GM19452 (cell line): ENCODE measurements around the gene TPM2.

Experiments used
- ATAC-seq: cut with Tn5 transposase; IDR thresholded peaks from one replicate; pipeline ENCODE4 v1.9.1; 2021; ENCODE audit not compliant: unreplicated experiment

TPM2 gene

DNA sequence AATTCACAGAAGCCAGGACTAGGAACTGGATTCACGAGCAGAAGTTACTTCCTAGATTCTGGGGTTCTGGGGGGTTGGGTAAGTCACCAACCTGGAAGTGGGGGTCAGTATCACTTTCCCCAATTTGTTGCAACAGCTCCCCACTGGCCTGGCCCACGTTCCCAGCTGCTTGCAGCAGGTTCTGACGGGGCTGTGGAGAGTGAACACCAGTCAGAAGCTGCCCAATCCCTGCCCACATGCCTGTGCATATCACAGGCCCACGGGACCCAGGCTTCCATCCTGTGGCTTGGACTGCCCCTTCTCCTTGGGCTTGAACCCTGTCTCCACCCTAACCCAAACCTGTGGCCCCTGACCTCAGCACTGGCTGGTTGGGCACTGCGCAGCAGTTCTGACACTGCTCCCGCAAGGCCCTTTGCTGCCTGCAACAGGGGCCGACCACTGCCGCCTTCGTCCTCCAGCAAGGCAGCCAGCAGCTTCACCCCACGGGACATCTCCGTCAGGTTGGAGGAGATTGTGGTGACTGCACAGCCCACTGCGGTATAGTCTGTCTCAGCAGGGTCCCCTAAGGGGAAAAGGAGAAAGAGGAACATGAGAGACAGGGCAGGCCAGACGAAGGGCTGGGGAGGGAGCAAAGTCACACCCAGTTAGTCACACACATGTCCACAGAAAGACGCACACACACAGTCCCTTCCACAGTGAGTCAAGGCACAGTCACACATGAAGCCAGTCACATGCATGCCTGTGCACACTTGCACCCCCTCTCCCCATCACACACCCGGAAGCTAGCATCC lies 29.2 kb upstream of the TPM2 start:
- ATAC-seq: no peak

- no peak for ATAC-seq
These were observed 27.6 kb upstream of the TPM2 start for GRCh38 chr9:35717132-35717870.

DNA sequence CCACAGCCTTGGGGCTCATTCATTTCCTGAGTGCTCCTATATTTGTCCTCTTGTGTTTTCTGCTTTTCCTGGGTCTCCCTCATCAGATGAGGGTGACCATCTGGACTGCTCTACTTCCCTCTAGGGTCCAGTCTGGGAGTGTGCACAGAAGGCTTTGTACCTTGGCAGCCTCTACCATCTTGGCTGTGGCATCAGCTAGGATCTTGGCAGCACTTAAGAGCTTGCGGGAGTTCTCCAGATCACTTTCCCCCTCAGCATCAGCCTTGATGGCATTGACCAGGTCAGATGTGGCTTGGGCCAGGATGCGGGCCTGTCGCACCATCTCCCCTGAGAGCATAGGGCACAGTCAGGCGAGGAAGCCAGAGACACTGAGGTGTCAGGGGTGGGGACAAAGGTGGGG lies 26.5 kb upstream of the TPM2 start:
- ATAC-seq: no peak

DNA sequence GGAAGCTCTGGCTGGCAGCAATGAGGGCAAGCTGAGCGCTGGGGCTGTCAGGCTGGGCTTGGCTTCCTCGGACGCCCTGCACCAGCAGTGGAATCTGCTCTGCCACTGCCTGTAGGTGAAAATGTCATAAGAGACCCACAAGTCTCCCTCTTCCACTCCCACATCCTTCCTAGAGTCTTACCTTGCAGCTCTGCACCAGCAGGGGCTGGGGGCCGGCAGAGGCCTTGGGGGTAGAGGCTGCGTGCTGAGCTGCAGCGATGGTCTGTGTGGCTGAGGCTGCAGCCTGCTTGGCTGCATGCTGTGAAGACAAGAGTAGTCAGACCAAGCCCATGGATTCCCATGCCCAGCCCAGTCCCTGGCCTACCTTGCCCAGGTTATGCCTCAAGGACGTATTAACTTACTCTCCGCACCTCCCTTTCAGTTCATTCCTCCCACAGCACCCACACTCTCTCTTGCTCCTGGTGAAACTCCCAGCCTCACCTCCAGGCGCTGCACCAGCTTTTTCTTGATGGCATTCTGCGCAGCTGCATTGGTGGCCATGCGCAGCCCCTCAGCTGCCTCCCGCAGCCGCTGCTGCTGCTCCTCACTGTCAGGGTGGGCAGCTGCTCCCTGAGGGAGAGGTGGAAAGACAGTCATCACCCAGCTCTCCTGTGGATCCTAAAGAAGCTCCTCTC lies 25.0 kb upstream of the TPM2 start:
- ATAC-seq: no peak

GRCh38 chr9:35714123-35714522 lies 24.4 kb upstream of the TPM2 start:
- ATAC-seq: no peak

DNA sequence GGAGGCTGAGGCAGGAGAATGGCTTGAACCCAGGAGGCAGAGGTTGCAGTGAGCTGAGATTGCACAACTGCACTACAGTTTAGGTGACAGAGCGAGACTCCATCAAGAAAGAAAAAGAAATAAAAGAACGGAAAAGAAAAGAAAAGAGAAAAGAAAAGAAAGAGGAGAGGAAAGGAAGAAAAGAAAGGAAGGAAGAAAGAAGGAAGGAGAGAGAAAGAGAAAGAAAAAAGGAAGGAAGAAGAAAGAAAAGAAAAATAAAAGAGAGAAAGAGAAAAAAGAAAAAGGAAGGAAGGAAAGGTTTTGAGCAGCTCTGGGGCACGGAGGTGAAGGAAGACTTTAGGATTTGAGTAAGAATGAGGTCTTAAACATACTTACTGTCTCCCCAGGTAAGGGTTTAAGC lies 23.9 kb upstream of the TPM2 start:
- no peak for ATAC-seq

DNA sequence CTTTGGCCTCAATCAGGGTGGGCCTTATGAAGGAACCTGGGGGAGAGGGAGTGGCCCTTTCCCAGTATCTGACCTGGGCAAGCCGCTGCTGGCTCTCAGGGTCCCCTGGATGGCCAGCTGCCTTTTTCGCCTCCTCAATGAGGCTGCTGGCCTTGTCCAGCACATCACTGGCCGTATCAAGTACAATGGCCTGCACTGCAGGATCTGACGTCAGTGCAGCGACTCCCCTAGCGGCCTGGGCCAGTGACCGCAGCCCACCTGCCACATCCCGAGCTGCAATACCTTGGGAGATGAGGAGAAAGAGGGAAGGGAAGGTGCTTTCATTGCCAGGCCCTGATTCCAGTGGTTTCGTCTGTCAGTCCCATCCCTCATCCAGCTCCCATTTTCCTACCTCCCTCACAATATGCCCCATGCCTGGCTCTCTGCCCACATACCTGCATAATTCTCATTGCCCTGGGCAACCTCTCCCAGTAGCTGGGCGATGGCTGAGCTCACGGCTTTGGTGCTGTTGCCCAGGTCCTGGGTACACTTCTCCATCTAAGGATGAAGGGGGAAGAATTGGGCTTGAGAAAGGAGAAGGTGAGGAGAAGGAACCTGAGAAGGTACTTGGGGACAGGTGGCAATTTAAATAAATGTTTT lies 23.2 kb upstream of the TPM2 start:
- ATAC-seq: no peak

DNA sequence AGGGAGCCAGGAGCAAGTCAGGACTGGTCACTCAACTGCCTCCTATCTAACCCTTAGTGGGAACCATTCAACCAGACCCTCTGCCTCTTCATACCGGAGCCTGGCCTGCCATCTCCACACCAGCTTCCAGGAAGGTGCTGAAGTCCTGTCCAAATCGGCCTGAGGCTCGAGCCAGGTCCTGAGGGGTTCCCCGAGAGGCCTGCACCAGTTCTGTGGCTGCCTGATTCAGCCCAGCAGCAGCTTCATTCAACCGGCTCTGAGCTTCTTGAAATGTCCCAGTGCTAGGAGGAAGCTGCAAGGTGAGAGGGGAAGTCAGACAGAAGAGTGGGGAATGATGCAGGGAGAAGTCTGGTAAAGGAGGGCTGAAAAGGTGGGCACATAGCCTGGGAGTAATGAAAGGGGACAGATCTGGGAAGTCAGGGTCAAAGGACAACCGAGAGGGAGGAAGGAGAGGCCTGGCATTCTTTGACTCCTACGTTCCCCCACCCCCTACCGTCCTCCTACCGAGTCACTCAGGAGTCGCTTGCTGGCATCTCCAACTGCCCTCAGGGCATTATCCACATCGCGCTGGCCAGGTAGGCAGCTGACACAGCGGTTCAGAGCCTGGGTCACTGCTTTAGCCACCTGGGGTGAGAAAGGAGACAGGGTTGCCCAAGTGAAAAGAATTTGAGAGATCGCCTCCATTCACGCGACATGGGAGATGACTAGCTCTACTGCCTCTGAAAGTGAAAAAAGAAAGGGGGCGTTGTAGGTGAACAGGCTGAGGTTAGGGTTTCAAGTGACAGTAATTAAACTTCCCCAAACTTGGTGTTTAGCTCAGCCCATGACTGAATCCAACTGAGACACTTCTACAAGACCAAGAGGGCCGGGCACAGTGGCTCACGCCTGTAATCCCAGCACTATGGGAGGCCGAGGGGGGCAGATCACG lies 22.0 kb upstream of the TPM2 start:
- ATAC-seq: no peak

- ATAC-seq: no peak
These were observed 21.2 kb upstream of the TPM2 start for GRCh38 chr9:35710818-35711500.

GRCh38 chr9:35708146-35708545 lies 18.4 kb upstream of the TPM2 start:
- ATAC-seq: no peak

DNA sequence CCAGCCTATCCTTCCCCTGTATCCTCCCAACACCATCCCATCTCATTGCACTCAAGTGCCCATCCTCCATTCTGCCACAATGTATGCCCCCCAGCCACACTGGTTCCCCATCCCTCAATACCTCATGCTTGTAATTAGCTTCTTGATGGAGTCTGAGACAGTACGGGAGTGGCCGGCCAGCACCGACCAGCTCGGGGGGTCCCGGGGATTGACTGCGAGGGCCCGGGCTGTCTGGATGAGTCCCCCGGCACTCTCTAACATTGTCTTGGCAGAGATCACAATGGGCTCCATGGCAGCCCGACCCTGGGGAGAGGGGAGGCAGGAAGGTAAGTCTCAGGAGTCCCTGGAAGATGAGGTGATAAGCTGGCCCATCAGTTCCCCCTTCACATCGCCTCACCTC lies 17.2 kb upstream of the TPM2 start:
- no peak for ATAC-seq

DNA sequence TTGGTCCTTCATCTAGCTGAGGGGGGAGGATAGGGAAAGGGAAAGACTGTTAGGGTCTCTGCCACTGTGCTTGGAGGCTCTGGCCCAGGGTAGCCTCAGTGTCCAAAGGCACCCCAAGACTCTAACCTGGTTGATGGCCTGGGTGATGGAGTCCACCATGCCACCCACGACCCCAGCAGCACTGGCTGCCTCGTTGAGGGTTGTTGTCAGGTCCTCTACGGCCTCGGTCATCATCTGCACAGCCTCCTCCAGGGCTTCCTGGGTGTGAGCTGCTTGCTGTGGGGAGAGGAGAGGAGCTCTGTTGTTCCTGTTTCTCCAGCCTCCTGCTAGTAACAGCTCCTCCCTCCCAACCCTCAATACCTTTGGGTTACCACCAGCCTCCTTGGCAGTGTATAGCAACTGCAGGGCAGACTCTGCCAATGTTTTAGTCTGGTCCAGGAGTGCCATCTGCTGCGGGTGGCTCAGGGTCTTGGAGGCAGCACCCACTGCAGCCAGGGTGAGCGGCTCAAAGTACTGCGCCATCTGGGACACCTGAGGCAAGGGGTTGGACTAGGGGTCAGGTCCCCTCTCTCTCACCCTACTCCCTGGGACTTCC lies 16.2 kb upstream of the TPM2 start:
- no peak for ATAC-seq

DNA sequence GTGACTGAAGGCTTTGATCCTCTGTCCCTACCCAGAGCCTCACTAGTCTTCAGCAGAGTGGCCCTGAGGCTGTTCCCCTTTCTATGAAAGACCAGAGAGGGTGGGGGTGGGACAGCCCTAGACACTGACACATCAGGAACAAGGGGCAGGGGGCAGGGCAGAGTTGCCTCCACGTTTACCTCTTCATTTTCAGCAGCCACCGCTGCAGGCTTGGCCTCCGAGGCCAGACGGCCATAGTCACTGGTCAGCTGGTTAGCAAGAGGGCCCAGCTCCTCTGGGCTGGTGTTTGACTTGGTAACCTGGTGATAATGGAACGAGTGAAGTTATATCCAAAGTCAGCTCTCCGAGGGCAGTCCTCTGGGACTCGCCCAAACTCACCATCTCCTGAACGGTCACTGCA lies 15.6 kb upstream of the TPM2 start:
- no peak for ATAC-seq

DNA sequence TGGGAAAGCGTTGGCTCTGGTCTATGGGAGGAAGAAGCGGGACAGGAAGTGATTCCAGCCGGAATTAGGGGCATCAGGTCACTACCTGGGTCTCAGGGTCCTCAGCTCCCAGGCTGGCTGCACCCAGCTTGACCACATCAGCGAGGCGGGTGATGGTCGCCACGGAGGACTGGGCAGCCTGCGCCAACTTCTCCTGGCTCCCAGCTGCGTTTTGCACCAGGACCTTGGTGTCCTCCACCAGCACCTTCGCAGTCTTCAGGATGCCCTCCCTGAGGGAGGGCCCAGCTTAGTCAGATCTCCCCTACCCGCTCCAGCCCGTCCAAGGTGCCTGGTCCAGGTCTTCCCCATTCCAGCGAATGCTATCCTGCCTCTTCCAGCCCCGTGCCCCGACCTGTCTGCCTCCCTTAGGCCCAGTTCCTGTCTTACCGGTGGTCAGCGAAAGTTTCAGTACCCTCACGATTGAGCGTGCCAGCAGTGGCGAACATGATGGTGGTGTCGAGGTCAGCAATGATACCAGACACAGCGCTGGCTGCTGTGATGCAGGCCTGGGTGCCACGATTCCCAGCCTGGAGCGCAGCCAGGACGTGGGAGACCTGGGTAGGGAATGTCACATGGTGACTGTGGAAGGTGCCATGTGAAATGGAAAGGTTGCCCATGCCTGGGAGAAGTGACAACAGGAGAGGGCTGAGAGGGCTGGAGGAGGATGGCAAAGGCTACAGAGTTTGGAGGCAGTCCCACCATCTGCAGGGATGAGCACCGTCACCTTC lies 14.4 kb upstream of the TPM2 start:
- no peak for ATAC-seq

DNA sequence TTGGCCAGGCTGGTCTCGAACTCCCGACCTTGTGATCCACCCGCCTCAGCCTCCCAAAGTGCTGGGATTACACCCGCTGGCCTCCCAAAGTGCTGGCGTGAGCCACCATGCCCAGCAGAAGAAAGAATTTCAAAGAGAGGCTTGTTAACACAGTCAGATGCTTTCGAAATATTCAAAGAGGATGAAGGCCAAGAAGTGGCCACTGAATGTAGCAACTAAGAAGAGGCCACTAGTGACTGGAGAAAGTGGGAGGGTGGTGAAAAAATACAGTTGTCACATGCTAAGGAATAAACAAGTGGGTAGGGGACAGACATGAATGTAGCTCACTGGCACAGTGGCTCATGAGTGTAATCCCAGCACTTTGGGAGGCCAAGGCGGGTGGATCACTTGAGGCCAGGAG lies 13.0 kb upstream of the TPM2 start:
- ATAC-seq: no peak

GRCh38 chr9:35700942-35701341 lies 11.2 kb upstream of the TPM2 start:
- ATAC-seq: no peak

DNA sequence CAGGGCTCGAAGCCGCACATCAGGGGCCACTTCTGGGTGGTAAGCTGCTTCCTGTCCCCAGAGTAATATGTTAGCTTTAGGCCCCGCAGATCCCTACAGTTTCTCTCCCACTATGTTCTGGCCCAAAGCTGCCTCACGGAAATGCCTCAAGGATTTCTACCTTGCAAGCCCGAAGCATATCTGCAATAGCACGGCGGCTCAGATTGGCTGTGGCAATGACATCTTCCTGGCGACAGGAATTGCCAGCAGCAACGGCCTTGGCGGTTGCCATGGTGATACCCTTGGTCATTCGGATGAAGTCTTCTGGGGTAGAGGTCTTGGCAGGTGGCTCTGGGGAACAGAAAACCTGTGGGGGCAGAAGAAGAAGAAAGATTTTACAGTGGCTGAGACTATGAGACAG lies 10.3 kb upstream of the TPM2 start:
- no peak for ATAC-seq

GRCh38 chr9:35698231-35698630 lies 8.5 kb upstream of the TPM2 start:
- no peak for ATAC-seq

DNA sequence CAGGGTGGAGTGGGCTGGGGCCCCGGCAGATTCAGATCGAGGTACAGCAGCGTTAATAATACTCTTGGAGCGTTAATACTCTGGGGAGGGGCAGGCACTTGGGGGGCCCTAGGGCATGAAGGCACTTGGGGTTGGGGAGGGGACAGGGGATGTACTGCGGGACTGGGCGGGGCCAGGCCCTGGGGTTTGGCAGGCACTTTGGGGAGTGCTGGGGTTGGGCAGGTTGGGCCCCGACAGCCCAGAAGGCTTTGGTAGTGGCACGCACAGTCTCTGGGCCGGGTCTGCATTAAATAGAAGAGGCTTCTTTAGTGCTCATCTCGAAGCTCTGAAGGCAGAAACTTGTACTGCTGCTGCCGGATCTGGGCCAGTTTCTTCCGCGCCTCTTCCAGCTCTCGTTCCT lies 7.8 kb upstream of the TPM2 start:
- no peak for ATAC-seq
